ENCODE data around the gene GMCL1.

GRCh38 chr2:69805887-69806286 is 23.6 kb upstream of the GMCL1 start:
- TF ChIP-seq CTCF (IDR thresholded peaks at IDR 0.05) (no peak), POLR2A (IDR thresholded peaks at IDR 0.05) (no peak)
